ENCODE measurements around the gene GATM. TPM values are rescaled to one million over a fixed set of nuclear protein-coding genes. Genes with fewer than 3 reads are reported as not detected.
A peak's percentile ranks its signal among the peaks of the same experiment; 100 is the strongest.

GATM gene
- total RNA-seq, 2 donors from 2014 or later: 36.0 to 38.2 TPM

DNA sequence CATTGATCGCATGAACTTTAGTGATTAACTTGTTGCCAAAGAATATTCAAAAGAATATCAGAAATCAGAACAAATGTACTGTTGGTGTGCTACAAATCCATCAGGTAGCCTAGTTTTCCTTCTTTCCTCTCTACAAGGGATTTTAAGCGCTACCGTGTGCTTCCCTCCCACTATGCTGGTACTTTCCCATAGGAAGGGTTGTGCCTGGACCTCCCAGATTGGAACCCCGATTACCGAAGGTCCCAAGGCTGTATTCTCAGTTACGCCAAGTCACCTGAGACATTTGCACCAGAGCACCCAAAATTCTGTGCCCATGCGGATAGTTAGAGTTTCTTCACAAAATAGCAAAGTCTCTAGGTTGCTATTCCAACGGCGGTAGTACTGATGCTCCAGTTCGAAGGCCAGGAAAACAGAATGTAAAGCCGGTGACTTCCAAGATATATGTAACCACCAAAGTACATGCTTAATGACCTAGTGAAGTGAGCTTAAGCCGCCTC lies 23.4 kb upstream of the GATM start:
- TF ChIP-seq, protein P1, sequence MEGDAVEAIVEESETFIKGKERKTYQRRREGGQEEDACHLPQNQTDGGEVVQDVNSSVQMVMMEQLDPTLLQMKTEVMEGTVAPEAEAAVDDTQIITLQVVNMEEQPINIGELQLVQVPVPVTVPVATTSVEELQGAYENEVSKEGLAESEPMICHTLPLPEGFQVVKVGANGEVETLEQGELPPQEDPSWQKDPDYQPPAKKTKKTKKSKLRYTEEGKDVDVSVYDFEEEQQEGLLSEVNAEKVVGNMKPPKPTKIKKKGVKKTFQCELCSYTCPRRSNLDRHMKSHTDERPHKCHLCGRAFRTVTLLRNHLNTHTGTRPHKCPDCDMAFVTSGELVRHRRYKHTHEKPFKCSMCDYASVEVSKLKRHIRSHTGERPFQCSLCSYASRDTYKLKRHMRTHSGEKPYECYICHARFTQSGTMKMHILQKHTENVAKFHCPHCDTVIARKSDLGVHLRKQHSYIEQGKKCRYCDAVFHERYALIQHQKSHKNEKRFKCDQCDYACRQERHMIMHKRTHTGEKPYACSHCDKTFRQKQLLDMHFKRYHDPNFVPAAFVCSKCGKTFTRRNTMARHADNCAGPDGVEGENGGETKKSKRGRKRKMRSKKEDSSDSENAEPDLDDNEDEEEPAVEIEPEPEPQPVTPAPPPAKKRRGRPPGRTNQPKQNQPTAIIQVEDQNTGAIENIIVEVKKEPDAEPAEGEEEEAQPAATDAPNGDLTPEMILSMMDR (IDR thresholded peaks at IDR 0.05): no peak
- peak overlapping the region; percentile 92 to 94 for H3K27ac ChIP-seq
- DNase-seq (ENCODE audit: low spot score): no peak

DNA sequence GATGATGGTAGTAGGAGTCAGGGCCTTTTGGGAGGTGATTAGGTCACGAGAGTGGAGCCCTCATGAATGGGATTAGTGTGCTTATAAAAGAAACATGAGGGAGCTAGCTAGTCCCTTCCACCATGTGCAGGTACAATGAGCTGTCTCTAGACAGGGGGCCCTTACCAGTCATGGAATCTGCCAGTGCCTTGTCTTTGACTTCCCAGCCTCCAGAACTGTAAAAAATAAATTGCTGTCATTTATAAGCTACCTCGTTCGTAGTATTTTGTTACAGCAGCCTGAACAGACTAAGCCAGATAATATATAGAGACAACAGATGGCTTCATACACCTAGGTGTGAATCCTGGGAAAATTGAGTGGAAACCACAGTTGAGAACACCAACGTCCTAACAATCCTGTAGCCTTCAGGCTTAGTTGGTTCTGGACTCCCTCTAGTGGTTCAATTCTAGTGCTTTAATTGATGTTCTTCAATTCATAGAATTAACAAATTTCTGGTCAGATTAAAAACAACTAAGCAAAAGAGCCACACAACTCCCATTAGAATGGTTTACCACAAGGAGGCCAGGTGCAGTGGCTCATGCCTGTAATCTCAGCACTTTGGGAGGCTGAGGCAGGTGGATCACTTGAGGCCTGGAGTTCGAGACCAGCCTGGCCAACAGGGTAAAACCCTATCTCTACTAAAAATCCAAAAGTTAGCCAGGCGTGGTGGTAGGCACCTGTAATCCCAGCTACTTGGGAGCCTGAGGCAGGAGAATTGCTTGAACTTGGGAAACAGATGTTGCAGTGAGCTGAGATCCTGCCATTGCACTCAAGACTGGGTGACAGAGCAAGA lies 21.3 kb upstream of the GATM start:
- H3K27me3 ChIP-seq: no peaks in the 10 kb centered on the region
- TF ChIP-seq, protein P1 (IDR thresholded peaks at IDR 0.05): peak; percentile 68 to 82
- DNase-seq (ENCODE audit: low spot score): no peak
- H3K9me3 ChIP-seq: no peaks in the 10 kb centered on the region
- H3K4me3 ChIP-seq: no peak overlapping the region
- H3K4me1 ChIP-seq: peaks cover 0 to 14% of the 10 kb centered on the region in 2 donors
- no peaks in the 10 kb centered on the region for H3K36me3 ChIP-seq
- no peak overlapping the region for H3K27ac ChIP-seq

More for the DNA sequence above, 23.4 kb upstream of the GATM start:
- Histone ChIP-seq H3K36me3 (peaks cover 9% of the 10 kb centered on the region), H3K27me3 (no peaks in the 10 kb centered on the region), H3K4me1 (peaks cover 0 to 20% of the 10 kb centered on the region in 2 donors), H3K9me3 (no peaks in the 10 kb centered on the region), H3K4me3 (peak overlapping the region; percentile 80 to 99)

DNA sequence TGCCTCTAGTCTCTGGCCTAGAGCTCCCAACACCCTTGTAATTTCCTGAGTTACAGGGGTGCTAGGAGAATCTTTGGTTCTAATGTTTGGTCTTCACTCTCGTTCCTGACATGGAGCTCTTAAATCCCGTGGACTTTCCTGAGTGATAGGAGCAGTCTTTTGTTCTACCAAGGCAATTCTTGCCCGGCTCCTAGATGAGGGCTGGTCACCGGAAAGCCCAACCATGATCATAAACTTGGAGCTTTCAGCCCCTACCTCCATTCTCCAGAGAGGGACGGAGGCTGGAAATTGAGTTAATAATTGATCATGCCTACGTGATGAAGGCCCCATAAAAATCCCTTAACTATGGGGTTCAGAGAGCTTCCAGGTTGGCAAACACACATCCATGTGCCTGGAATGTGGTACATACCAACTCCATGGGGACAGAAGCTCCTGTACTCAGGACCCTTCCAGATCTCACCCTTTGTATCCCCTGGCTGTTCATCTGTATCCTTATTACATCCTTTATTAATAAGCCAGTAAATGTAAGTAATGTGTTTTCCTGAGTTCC lies 18.8 kb upstream of the GATM start:
- Histone ChIP-seq H3K36me3 (no peaks in the 10 kb centered on the region), H3K9me3 (no peaks in the 10 kb centered on the region), H3K27me3 (no peaks in the 10 kb centered on the region), H3K4me1 (no peaks in the 10 kb centered on the region), H3K4me3 (no peak overlapping the region), H3K27ac (no peak overlapping the region)
- TF ChIP-seq, protein P1 (IDR thresholded peaks at IDR 0.05): no peak
- no peak for DNase-seq (ENCODE audit: low spot score)

DNA sequence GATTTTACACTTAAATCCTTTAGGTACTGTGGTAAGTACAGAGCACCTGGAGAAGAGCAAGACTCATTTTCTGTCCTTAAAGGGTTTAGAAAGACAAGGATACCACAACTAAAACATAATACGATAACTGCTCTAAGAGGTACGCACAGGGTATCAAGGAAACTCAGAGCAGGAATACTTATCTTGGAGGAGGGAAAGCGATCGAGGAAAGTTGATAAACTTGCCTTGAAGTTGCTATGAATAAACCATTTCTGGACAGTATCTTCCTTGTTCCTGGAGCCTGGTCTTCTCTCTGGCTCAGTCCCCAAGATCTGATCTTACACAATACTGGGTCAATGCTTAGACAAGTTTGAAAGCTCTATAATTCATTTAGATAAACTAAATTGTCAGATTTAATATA lies 17.6 kb upstream of the GATM start:
- Histone ChIP-seq H3K27me3 (no peaks in the 10 kb centered on the region), H3K27ac (no peak overlapping the region), H3K9me3 (no peaks in the 10 kb centered on the region), H3K4me1 (no peaks in the 10 kb centered on the region), H3K36me3 (no peaks in the 10 kb centered on the region), H3K4me3 (no peak overlapping the region)
- TF ChIP-seq, protein P1 (IDR thresholded peaks at IDR 0.05): no peak
- DNase-seq (ENCODE audit: low spot score): no peak

DNA sequence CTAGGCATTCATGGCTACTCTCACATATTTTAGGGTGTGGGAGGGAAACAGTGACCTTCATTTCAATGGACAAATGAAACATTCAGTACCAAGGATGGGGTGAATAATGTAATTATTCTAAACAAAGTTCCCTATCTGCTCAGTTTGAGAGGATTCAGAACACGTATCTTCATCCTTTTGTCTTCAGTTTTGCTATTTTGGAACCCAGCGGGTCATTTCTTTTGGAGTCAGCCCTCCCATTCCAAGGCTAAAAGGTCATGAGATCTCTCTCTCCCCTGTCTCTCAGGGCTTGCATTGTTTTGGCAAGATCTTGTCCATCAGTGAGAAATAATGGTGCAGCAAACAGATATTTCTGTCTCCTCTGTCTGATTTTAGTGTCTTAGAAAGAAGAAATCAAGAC lies 16.3 kb upstream of the GATM start:
- DNase-seq (ENCODE audit: low spot score): no peak
- H3K4me1 ChIP-seq: peaks cover 0 to 7% of the 10 kb centered on the region in 2 donors
- no peaks in the 10 kb centered on the region for H3K36me3 ChIP-seq
- no peak overlapping the region for H3K27ac ChIP-seq
- no peaks in the 10 kb centered on the region for H3K27me3 ChIP-seq
- H3K4me3 ChIP-seq: no peak overlapping the region
- TF ChIP-seq, protein P1 (IDR thresholded peaks at IDR 0.05): no peak
- H3K9me3 ChIP-seq: no peaks in the 10 kb centered on the region
